Osteocyte (in vitro differentiated cells): Measurements from ENCODE around the gene FGF6. TPM values are rescaled to one million over a fixed set of nuclear protein-coding genes. Genes with fewer than 3 reads are reported as not detected.
"Not testable (repeated sequence)": the region's sequence is repeated elsewhere in the genome, so short reads cannot be mapped to it uniquely, and the experiment has no call there.

ENCODE experiments used
- DNase-seq: peaks from one replicate; pipeline ENCODE4 v3.0.0; 2021; ENCODE audit warnings: mixed read lengths; ENCODE audit not compliant: unreplicated experiment; ENCODE audit errors: extremely low spot score
- H3K27ac Mint-ChIP-seq: one replicate; pipeline ENCODE4 v1.8.0; 2021; ENCODE audit warnings: mild to moderate bottlenecking, mixed read lengths; ENCODE audit not compliant: unreplicated experiment
- H3K27me3 Mint-ChIP-seq: one replicate; pipeline ENCODE4 v1.8.0; 2021; ENCODE audit warnings: mixed read lengths; ENCODE audit not compliant: unreplicated experiment
- H3K36me3 Mint-ChIP-seq: one replicate; pipeline ENCODE4 v1.8.0; 2021; ENCODE audit warnings: mixed read lengths; ENCODE audit not compliant: unreplicated experiment
- H3K4me1 Mint-ChIP-seq: one replicate; pipeline ENCODE4 v1.8.0; 2021; ENCODE audit warnings: mixed read lengths; ENCODE audit not compliant: unreplicated experiment
- H3K4me3 Mint-ChIP-seq: one replicate; pipeline ENCODE4 v1.8.0; 2021; ENCODE audit warnings: mild to moderate bottlenecking, moderate library complexity, mixed read lengths; ENCODE audit not compliant: unreplicated experiment
- H3K9me3 Mint-ChIP-seq: one replicate; pipeline ENCODE4 v1.8.0; 2021; ENCODE audit warnings: mixed read lengths; ENCODE audit not compliant: unreplicated experiment
- total RNA-seq: library from RNA; stranded (reverse); gene quantifications from 2 replicates; pipeline ENCODE4 v1.2.1, GENCODE V29; 2021
- TF ChIP-seq, protein P1 (sequence below): fragments of 200-600 bp; sonication (generic); IDR thresholded peaks from 2 replicates; pipeline ENCODE4 v1.5.0; 2021; ENCODE audit warnings: antibody characterized with exemption, mild to moderate bottlenecking, moderate library complexity

The FGF6 gene
- total RNA-seq, 1 donor from 2014 or later, result not detected

DNA sequence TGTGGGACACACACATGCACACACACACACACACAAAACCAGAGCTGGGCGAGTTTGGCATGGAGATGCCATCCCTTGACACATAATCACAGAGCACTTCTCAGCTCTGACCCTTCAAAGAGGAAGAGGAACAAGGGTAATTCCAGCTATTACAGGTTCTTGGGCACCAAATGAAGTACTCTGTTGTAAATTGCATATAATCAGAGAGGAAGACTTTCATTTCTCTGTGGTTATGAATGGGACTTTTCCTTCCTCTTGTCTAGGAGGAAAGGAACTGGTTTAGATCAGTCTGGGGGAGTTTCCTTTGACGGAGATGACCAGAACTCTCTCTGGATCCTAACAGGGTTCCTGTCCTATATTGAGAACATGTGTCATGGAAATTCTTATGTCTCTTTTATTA is 26.4 kb upstream of the FGF6 start:
- TF ChIP-seq, protein P1, sequence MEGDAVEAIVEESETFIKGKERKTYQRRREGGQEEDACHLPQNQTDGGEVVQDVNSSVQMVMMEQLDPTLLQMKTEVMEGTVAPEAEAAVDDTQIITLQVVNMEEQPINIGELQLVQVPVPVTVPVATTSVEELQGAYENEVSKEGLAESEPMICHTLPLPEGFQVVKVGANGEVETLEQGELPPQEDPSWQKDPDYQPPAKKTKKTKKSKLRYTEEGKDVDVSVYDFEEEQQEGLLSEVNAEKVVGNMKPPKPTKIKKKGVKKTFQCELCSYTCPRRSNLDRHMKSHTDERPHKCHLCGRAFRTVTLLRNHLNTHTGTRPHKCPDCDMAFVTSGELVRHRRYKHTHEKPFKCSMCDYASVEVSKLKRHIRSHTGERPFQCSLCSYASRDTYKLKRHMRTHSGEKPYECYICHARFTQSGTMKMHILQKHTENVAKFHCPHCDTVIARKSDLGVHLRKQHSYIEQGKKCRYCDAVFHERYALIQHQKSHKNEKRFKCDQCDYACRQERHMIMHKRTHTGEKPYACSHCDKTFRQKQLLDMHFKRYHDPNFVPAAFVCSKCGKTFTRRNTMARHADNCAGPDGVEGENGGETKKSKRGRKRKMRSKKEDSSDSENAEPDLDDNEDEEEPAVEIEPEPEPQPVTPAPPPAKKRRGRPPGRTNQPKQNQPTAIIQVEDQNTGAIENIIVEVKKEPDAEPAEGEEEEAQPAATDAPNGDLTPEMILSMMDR, result no peak

DNA sequence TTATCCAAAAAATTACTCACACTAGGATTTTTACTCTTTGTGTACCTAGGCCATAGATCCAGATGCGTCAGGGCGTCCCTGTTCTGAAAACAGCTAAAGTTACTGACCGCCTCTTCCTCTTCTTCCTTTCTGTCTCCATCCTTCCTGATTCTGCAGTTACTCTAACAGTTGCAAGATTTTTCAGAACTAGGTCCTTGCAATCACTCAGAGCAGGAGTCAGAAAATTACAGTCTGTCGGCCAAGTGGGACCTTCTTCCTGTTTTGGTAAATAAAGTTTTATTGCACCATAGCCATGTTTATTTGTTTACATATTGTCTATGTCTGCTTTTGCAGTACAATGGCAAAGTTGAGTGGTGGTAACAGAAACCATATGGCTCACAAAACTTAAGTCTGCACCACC is 25.6 kb upstream of the FGF6 start:
- Mint-ChIP-seq H3K27me3 (peaks cover 42% of the 10 kb centered on the region), H3K4me3 (no peak overlapping the region), H3K36me3 (no peaks in the 10 kb centered on the region), H3K27ac (no peak overlapping the region), H3K9me3 (no peaks in the 10 kb centered on the region), H3K4me1 (no peaks in the 10 kb centered on the region)
- TF ChIP-seq, protein P1, result no peak
- DNase-seq, result no peak

More for the DNA sequence above, 26.4 kb upstream of the FGF6 start:
- H3K27ac Mint-ChIP-seq, result no peak overlapping the region
- no peak overlapping the region for H3K4me3 Mint-ChIP-seq
- no peaks in the 10 kb centered on the region for H3K9me3 Mint-ChIP-seq
- no peak for DNase-seq
- no peaks in the 10 kb centered on the region for H3K36me3 Mint-ChIP-seq
- H3K27me3 Mint-ChIP-seq, result peaks cover 40% of the 10 kb centered on the region
- no peaks in the 10 kb centered on the region for H3K4me1 Mint-ChIP-seq

DNA sequence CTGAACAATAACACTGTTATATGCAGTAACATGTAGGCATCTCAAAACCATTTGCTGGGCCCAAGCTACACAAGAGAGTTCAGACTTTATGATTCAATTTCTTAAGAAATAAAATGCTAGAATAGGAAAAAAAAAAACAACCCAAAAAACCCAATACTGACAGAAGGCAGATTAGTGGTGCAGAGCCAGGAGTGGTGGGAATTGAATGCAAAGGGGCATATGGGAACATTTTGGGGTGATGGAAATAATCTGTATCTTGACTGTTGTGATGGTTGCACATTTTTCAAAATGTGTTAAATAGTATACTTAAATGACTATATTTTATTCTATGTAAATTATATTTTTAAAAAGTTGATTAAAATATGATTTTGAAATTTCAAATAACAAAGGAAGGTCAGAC is 23.4 kb upstream of the FGF6 start:
- Mint-ChIP-seq H3K27me3 (peaks cover 40% of the 10 kb centered on the region), H3K4me1 (no peaks in the 10 kb centered on the region), H3K9me3 (no peaks in the 10 kb centered on the region), H3K36me3 (no peaks in the 10 kb centered on the region), H3K4me3 (no peak overlapping the region), H3K27ac (no peak overlapping the region)
- DNase-seq, result no peak
- TF ChIP-seq, protein P1, result no peak

DNA sequence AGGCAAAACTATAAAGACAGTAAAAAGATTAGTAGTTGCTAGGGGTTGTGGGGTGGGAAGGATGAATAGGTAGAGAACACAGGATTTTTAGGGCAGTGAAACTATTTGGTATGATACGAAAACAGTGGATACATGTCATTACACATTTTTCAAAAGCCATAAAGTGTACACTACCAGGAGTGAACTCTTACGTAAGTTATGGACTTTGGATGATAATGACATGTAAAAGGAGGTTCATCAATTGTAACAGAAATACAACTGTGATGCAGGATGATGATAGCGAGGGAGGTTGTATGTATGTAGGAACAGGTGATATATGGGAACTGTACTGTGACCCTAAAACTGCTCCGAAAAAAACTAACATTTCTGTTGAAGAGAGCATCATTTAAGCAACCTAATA is 15.1 kb upstream of the FGF6 start:
- no peak overlapping the region for H3K27ac Mint-ChIP-seq
- H3K4me1 Mint-ChIP-seq, result no peaks in the 10 kb centered on the region
- H3K27me3 Mint-ChIP-seq, result peaks cover 29% of the 10 kb centered on the region

DNA sequence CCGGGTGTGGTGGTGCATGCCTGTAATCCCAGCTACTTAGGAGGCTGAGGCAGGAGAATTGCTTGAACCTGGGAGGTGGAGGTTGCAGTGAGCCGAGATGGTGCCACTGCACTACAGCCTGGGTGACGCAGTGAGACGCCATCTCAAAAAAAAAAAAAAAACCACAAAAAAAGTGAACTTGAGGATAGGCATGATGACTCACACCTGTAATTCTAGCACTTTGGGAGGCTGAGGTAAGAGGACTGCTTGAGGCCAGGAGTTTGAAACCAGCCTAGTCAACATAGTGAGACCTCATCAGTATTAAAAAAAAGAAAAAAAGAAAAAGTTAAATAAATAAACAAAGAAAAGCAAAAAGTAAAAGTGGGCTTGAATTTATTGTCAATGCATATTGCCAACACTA is 10.2 kb upstream of the FGF6 start:
- H3K4me3 Mint-ChIP-seq, H3K27ac Mint-ChIP-seq: not testable (repeated sequence)

More for the DNA sequence above, 15.1 kb upstream of the FGF6 start:
- no peak for DNase-seq
- Mint-ChIP-seq H3K9me3 (no peaks in the 10 kb centered on the region), H3K36me3 (no peaks in the 10 kb centered on the region), H3K4me3 (no peak overlapping the region)
- TF ChIP-seq, protein P1, result no peak

DNA sequence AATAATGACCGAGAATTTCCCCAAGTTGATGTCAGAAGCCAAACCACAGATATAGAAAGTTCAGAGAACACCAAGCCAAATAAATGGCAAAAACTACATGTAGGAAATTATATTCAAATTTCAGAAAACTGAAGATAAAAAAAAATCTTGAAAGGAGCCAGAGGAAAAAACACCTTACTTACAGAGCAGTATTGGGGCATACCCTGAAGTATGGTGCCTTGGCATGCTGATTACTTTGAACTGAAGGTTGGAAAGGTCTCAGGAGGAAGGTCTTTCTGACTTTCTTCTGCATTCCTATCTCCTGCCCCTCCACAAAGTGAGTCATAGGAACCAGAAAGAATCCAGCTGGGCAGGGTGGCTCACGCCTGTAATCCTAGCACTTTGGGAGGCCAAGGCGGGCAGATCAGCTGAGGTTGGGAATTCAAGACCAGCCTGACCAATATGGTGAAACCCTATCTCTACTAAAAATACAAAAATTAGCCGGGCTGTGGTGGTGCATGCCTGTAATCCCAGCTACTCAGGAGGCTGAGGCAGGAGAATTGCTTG is 8.8 kb upstream of the FGF6 start:
- Mint-ChIP-seq H3K4me1 (peaks cover 25% of the 10 kb centered on the region), H3K27me3 (peaks cover 8% of the 10 kb centered on the region), H3K4me3 (no peak overlapping the region), H3K36me3 (no peaks in the 10 kb centered on the region), H3K27ac (no peak overlapping the region), H3K9me3 (no peaks in the 10 kb centered on the region)
- TF ChIP-seq, protein P1, result no peak
- DNase-seq, result no peak

More for the DNA sequence above, 10.2 kb upstream of the FGF6 start:
- peaks cover 11% of the 10 kb centered on the region for H3K4me1 Mint-ChIP-seq
- not testable (repeated sequence) for H3K9me3 Mint-ChIP-seq, H3K27me3 Mint-ChIP-seq, H3K36me3 Mint-ChIP-seq, DNase-seq
